ENCODE data around the gene APBA2. TPM values are rescaled to one million over a fixed set of nuclear protein-coding genes. Genes with fewer than 3 reads are reported as not detected.

Gene APBA2
- total and polyA plus RNA-seq, 2 of the 13 experiments (the other 11 are each of a cell fraction or from before 2014, with no cell fraction given), result 0.62 to 2.3 TPM

- no peak overlapping the region for H3K27ac ChIP-seq (ENCODE audit: extremely low read length, insufficient read depth, low read length)
- POLR2A ChIA-PET, result no interaction called here
- in situ Hi-C loops (cut with HindIII; ENCODE audit: extremely low pct_ligation_motif_present, low pct_unique_long_range_greater_than_20kb), result no loop called here
- H3K27me3 ChIP-seq (ENCODE audit: control insufficient read depth in 1 of 2, insufficient read depth in 2 of 2, low read length in 2 of 2), result no peaks in the 10 kb centered on the region
- no peaks in the 10 kb centered on the region for H3K36me3 ChIP-seq (replicated peaks in 1 of 2; ENCODE audit: control insufficient read depth in 1 of 2, insufficient read depth in 2 of 2, low read length in 2 of 2)
- no peaks in the 10 kb centered on the region for H3K9me3 ChIP-seq (ENCODE audit: low read length)
- no peaks in the 10 kb centered on the region for H3K79me2 ChIP-seq (ENCODE audit: insufficient read depth, low read length)
- CTCF ChIA-PET (ENCODE audit: low intra/inter-chr PET ratio, low total read pairs), result no interaction called here
- ATAC-seq, result no peak
- no TSS peak for BruUV-seq (replicated peaks)
- intact Hi-C loops (cut with micrococcal nuclease; ENCODE audit: unreplicated experiment), result no loop called here
- H2AFZ ChIP-seq (ENCODE audit: low read length), result no peak overlapping the region
- FAIRE-seq, result no peak
- H4K20me1 ChIP-seq (ENCODE audit: insufficient read depth, low read length), result no peaks in the 10 kb centered on the region
- H3K4me2 ChIP-seq (ENCODE audit: low read depth, low read length), result no peak overlapping the region
- DNase-seq (ENCODE audit: low spot score), result no peak
- H3K4me3 ChIP-seq (replicated peaks in 1 of 3; ENCODE audit: insufficient read depth in 1 of 3, low read depth in 2 of 3, low read length in 3 of 3), result no peak overlapping the region
- H3K9ac ChIP-seq (ENCODE audit: insufficient read depth, low read depth, low read length), result no peak overlapping the region
- WGBS (ENCODE audit: low lambda C conversion rate), result 66% methylated on average over 7 of the region's 7 CpGs
- H3K4me1 ChIP-seq (ENCODE audit: insufficient read depth, low read length), result no peaks in the 10 kb centered on the region
- TF ChIP-seq ZNF646 (CRISPR knock-in tag; IDR thresholded peaks at IDR 0.05), result no peak
- TF ChIP-seq ZNF205 (CRISPR knock-in tag; IDR thresholded peaks at IDR 0.05), result no peak
- no peak for TF ChIP-seq TMF1 (CRISPR knock-in tag; IDR thresholded peaks at IDR 0.05; ENCODE audit: low read depth)
- TF ChIP-seq, protein P1, sequence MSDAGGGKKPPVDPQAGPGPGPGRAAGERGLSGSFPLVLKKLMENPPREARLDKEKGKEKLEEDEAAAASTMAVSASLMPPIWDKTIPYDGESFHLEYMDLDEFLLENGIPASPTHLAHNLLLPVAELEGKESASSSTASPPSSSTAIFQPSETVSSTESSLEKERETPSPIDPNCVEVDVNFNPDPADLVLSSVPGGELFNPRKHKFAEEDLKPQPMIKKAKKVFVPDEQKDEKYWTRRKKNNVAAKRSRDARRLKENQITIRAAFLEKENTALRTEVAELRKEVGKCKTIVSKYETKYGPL (CRISPR knock-in tag; IDR thresholded peaks at IDR 0.05), result no peak
- no peak for TF ChIP-seq TP53 (CRISPR knock-in tag; conservative IDR thresholded peaks at IDR 0.05)
- TF ChIP-seq E2F2 (CRISPR knock-in tag; IDR thresholded peaks at IDR 0.05; ENCODE audit: borderline replicate concordance), result no peak
- TF ChIP-seq MTF2 (CRISPR knock-in tag; IDR thresholded peaks at IDR 0.05; ENCODE audit: borderline replicate concordance), result no peak
- TF ChIP-seq PAX8 (CRISPR knock-in tag; IDR thresholded peaks at IDR 0.05; ENCODE audit: borderline replicate concordance), result no peak
- TF ChIP-seq ARHGAP35 (CRISPR knock-in tag; IDR thresholded peaks at IDR 0.05; ENCODE audit: borderline replicate concordance), result no peak
- no peak for TF ChIP-seq BATF2 (CRISPR knock-in tag; IDR thresholded peaks at IDR 0.05)
- no peak for TF ChIP-seq RAD51 (IDR thresholded peaks at IDR 0.05; ENCODE audit: borderline replicate concordance)
These were observed 117.5 kb downstream of the APBA2 start for GRCh38 chr15:29003191-29003839.

Measured in HepG2 (cell line).